Osteoblast (primary cell): ENCODE data around the gene CSMD2. TPM values are rescaled to one million over a fixed set of nuclear protein-coding genes. Genes with fewer than 3 reads are reported as not detected.

ENCODE experiments used
- DNase-seq: peaks from one replicate; pipeline ENCODE4 v3.0.0; 2011; ENCODE audit warnings: low spot score, mixed read lengths; ENCODE audit not compliant: insufficient read length; ENCODE audit errors: missing footprints
- H2AFZ ChIP-seq: 2 replicates; pipeline ENCODE4 v1.6.0; 2011; ENCODE audit warnings: mild to moderate bottlenecking, low read length
- H3K27ac ChIP-seq: 2 replicates; pipeline ENCODE4 v1.5.1; 2011; ENCODE audit warnings: mild to moderate bottlenecking, low read depth, low read length, moderate library complexity
- H3K27me3 ChIP-seq: 2 replicates; pipeline ENCODE4 v1.6.0; 2012; ENCODE audit warnings: mild to moderate bottlenecking, control low read depth, inconsistent platforms, low read length, moderate library complexity; ENCODE audit not compliant: insufficient read depth
- H3K36me3 ChIP-seq: 2 replicates; pipeline ENCODE4 v1.5.1; 2011; ENCODE audit warnings: mild to moderate bottlenecking, low read length, control low read depth, moderate library complexity; ENCODE audit not compliant: insufficient read depth
- H3K4me1 ChIP-seq: 2 replicates; pipeline ENCODE4 v1.5.1; 2011; ENCODE audit warnings: mild to moderate bottlenecking, low read length, control low read depth, moderate library complexity; ENCODE audit not compliant: insufficient read depth
- H3K4me2 ChIP-seq: 2 replicates; pipeline ENCODE4 v1.6.0; 2011; ENCODE audit warnings: mild to moderate bottlenecking, low read length; ENCODE audit not compliant: insufficient read depth
- H3K4me3 ChIP-seq: fragments of 200-600 bp; sonication (generic); 3 replicates; pipeline ENCODE4 v1.5.1; 2012; ENCODE audit warnings: mild to moderate bottlenecking, low read length, inconsistent platforms; ENCODE audit not compliant: insufficient read depth
- H3K79me2 ChIP-seq: 2 replicates; pipeline ENCODE4 v1.6.0; 2012; ENCODE audit warnings: mild to moderate bottlenecking, low read length, control low read depth, inconsistent platforms; ENCODE audit not compliant: insufficient read depth
- H3K9me3 ChIP-seq: 2 replicates; pipeline ENCODE4 v1.5.1; 2011; ENCODE audit warnings: low read depth, low read length, control low read depth
- H4K20me1 ChIP-seq: 2 replicates; pipeline ENCODE4 v1.6.0; 2012; ENCODE audit warnings: mild to moderate bottlenecking, low read length, control low read depth; ENCODE audit not compliant: insufficient read depth
- total RNA-seq: library from RNA; depleted of rRNA; stranded (reverse); fragments of >200 nt; gene quantifications from 2 replicates; pipeline ENCODE4 v1.2.3, GENCODE V29; 2012
- TF ChIP-seq, protein P1 (sequence below): IDR thresholded peaks from 2 replicates; pipeline ENCODE4 v1.5.1; 2011; ENCODE audit warnings: mild to moderate bottlenecking, low read depth, low read length, moderate library complexity; ENCODE audit errors: extremely low read depth

The CSMD2 gene
- total RNA-seq, 1 donor, result 0.36 TPM

- DNase-seq, result no peak
- Histone ChIP-seq H3K27ac (no peak overlapping the region), H3K9me3 (no peaks in the 10 kb centered on the region), H4K20me1 (no peaks in the 10 kb centered on the region), H3K27me3 (peaks cover 11% of the 10 kb centered on the region), H3K36me3 (no peaks in the 10 kb centered on the region), H3K4me3 (no peak overlapping the region), H2AFZ (no peak overlapping the region), H3K4me1 (no peaks in the 10 kb centered on the region), H3K4me2 (no peak overlapping the region), H3K79me2 (no peaks in the 10 kb centered on the region)
- TF ChIP-seq, protein P1, sequence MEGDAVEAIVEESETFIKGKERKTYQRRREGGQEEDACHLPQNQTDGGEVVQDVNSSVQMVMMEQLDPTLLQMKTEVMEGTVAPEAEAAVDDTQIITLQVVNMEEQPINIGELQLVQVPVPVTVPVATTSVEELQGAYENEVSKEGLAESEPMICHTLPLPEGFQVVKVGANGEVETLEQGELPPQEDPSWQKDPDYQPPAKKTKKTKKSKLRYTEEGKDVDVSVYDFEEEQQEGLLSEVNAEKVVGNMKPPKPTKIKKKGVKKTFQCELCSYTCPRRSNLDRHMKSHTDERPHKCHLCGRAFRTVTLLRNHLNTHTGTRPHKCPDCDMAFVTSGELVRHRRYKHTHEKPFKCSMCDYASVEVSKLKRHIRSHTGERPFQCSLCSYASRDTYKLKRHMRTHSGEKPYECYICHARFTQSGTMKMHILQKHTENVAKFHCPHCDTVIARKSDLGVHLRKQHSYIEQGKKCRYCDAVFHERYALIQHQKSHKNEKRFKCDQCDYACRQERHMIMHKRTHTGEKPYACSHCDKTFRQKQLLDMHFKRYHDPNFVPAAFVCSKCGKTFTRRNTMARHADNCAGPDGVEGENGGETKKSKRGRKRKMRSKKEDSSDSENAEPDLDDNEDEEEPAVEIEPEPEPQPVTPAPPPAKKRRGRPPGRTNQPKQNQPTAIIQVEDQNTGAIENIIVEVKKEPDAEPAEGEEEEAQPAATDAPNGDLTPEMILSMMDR, result no peak
Observed at GRCh38 chr1:33610864-33611455, 554.1 kb downstream of the CSMD2 start.

DNA sequence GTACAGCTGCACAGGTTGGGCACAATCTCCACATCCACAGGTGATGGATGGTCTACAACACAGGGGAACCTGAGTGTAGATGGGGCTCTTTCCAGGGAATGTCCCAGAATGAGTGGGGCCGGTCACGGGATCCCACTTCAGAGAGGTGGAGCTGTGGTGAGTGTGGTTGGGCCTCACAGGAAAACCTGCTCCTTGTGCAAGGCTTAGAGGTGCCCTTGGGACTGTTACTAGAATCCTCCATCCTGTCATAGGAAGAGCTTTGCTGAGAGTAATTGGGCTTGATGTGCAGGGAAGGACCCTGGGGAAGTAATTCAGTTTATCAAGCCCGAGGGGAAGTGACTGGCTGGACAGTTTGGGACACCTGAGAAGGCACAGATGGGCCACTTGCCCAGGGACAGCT, 554.6 kb downstream of the CSMD2 start:
- no peak overlapping the region for H3K4me2 ChIP-seq
- TF ChIP-seq, protein P1, result no peak
- H3K4me3 ChIP-seq, result no peak overlapping the region
- H3K27me3 ChIP-seq, result peaks cover 5% of the 10 kb centered on the region
- no peaks in the 10 kb centered on the region for H4K20me1 ChIP-seq
- no peak overlapping the region for H3K27ac ChIP-seq
- H3K4me1 ChIP-seq, result no peaks in the 10 kb centered on the region
- no peaks in the 10 kb centered on the region for H3K36me3 ChIP-seq
- H3K9me3 ChIP-seq, result no peaks in the 10 kb centered on the region
- no peaks in the 10 kb centered on the region for H3K79me2 ChIP-seq
- no peak for DNase-seq
- no peak overlapping the region for H2AFZ ChIP-seq

GRCh38 chr1:33609739-33610138, 555.3 kb downstream of the CSMD2 start:
- no peak overlapping the region for H3K27ac ChIP-seq
- no peaks in the 10 kb centered on the region for H3K36me3 ChIP-seq
- H4K20me1 ChIP-seq, result no peaks in the 10 kb centered on the region
- no peak overlapping the region for H3K4me2 ChIP-seq
- no peak overlapping the region for H3K4me3 ChIP-seq
- no peaks in the 10 kb centered on the region for H3K27me3 ChIP-seq
- no peak overlapping the region for H2AFZ ChIP-seq
- DNase-seq, result no peak
- H3K9me3 ChIP-seq, result no peaks in the 10 kb centered on the region
- TF ChIP-seq, protein P1, result no peak
- no peaks in the 10 kb centered on the region for H3K79me2 ChIP-seq
- H3K4me1 ChIP-seq, result no peaks in the 10 kb centered on the region

- no peak overlapping the region for H3K27ac ChIP-seq
- H4K20me1 ChIP-seq, result no peaks in the 10 kb centered on the region
- no peaks in the 10 kb centered on the region for H3K4me1 ChIP-seq
- H3K4me3 ChIP-seq, result no peak overlapping the region
- H3K79me2 ChIP-seq, result no peaks in the 10 kb centered on the region
- TF ChIP-seq, protein P1, result no peak
- no peaks in the 10 kb centered on the region for H3K27me3 ChIP-seq
- H3K36me3 ChIP-seq, result no peaks in the 10 kb centered on the region
- DNase-seq, result no peak
- no peak overlapping the region for H2AFZ ChIP-seq
- no peaks in the 10 kb centered on the region for H3K9me3 ChIP-seq
- no peak overlapping the region for H3K4me2 ChIP-seq
Observed at GRCh38 chr1:33608825-33609400, 556.1 kb downstream of the CSMD2 start.
